GM18907 (cell line): Measurements from ENCODE around the gene C20orf202.

Source experiments
- ATAC-seq: cut with Tn5 transposase; IDR thresholded peaks from one replicate; pipeline ENCODE4 v1.9.1; 2021; ENCODE audit warnings: mild to moderate bottlenecking, moderate library complexity; ENCODE audit not compliant: unreplicated experiment

The C20orf202 gene

DNA sequence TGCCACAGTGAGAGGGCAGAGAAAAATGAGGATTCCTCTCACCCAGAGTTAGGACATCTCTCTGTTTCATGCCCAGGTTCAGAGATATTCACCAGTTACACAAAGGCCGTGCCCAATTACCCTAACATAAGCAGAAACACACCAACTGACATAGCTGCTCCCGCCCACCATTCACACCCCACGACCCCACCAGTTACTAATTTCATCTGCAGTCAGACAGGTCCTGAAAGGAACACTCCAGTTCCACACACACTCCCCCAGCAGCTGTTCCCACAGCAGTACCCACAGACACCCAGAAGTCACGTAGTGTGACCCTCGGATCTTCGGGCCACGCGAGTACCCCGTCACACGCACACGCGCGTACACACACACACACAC lies 19.0 kb upstream of the C20orf202 start:
- no peak for ATAC-seq

- ATAC-seq: no peak
Observed at GRCh38 chr20:1184638-1185315, 18.5 kb upstream of the C20orf202 start, which contains the start of gene TMEM74B. TMEM74B (minus strand) TSS chr20:1184981; CDS start chr20:1183801, 1,180 bp downstream.

DNA sequence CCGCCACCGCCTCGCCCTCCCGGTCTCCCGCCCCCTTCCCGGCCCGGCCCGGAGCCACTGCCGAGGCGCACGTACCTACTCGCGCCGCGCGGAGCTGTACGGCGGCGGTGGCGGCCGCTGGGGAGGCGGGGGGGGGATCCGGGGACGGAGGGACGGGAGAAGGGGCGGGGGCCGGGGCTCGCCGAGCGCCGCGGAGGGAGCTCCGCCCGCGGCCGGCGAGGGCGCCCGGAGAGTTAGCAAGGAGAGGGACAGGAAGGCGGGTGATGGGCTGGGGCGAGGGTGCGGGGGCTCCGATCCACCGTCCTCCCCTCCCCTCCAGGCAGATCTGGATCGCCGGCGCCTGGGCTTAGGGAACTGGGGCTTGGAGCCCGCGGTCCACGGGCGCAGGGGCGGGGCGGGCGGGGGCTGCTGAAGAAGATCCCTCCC lies 17.9 kb upstream of the C20orf202 start:
- ATAC-seq: no peak

- no peak for ATAC-seq
Observed at GRCh38 chr20:1185790-1186334, 17.4 kb upstream of the C20orf202 start.

DNA sequence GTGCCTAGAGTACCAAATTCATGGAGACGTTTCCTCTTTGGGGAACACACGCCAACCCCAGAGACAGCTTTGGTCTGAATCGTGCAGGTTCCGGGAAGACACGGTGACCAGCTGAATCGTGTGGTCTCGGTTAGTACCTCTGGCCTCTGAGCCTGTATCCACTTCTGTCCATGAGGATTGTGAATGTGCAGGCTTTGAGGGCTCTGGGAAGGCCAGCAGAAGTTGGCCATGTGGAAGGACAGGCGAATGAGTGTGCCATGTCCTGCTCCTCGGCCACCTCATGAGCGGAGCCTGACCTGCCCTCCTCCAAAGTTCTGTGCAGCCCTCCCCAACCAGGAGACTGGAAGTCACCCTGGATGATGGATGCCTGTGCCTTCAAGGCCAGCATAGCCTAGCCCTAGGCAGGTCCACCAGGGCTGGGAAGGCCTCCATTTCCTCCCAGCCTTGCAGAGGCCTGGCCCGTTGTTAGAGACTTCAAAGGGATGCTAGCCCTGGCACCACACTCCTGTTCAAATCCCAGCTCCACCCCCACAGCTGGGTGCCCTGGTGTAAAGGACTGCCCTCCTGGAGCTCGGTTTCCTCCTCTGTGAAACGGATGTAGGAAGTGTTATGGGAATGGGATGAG lies 16.8 kb upstream of the C20orf202 start:
- no peak for ATAC-seq

- no peak for ATAC-seq
Observed at GRCh38 chr20:1187605-1188171, 15.6 kb upstream of the C20orf202 start.

- no peak for ATAC-seq
Observed at GRCh38 chr20:1188347-1188746, 14.9 kb upstream of the C20orf202 start.

GRCh38 chr20:1189827-1190226 lies 13.4 kb upstream of the C20orf202 start:
- no peak for ATAC-seq

GRCh38 chr20:1190847-1191246 lies 12.4 kb upstream of the C20orf202 start:
- no peak for ATAC-seq

DNA sequence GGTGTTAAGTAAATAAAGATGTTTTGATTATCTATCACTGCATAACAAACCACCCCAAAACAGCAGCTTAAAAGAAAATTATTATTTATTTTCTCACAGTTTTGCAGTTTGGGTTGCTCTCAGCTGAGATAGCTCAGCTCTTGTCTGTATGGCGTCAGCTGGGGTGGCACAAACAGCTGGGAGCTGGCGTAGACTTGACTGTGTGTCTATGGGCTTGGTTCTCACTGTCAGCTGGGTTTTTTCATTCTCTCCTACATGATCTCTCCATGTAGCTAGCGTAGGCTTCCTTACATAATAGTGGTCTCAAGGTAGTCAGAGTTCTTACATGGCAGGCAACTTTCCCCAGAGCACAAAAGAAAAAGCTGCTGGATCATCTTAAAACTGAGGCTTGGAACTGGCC lies 12.0 kb upstream of the C20orf202 start:
- no peak for ATAC-seq

DNA sequence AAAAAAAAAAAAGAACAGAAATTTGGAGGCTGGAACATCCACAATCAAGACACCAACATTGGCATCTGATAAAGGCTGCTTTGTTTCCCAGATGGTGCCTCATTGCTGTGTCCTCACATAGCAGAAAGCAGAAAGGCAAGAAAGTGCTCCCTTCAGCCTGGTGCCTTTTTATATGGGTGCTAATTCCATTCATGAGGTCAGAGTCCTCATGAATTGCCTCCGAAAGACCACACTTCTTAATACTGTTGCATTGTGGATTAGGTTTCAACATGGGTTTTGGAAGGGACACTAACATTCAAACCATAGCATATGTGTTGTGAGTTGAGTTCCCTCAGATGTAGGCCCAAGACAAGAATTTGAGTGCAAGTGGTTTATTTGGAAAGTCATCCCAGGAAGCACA lies 8.0 kb upstream of the C20orf202 start:
- no peak for ATAC-seq

DNA sequence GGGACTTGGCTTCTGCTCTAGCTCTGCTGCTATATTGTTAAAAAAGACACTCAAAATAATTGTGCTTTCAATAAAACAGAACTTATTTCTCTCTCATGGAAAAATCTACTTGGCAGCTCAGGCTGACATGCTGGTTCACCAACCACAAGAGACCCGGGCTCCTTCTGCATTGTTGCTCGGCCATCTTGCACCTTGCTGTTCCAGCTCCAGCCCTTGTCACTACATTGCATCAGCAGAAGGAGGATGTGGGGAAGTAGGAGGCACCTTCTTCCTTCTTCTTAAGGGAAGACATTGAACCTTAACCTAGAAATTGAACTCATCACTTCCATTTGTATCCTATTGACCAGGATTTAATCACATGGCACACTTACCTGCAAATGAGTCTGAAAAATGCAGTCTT lies 6.6 kb upstream of the C20orf202 start:
- no peak for ATAC-seq

- no peak for ATAC-seq
Observed at GRCh38 chr20:1197801-1198200, 5.5 kb upstream of the C20orf202 start.

DNA sequence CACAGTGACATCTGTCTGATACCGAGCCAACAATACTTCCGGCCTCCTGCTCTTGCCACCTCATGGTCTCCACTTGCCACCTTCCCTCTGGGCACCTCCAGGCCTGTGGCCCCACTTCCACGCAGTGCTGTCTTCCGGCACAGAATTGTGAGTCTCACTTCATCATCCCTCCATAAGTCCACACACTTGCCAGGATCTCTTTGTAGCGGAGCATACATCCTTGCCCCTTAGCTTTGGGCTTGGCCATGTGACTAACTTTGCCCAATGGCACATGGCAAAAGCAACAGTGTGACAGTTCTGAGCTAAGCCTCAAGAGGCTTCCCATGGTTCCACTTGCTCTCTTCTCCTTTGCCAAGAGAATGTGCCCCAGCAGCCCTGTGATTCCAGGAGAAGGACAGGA lies 4.5 kb upstream of the C20orf202 start:
- no peak for ATAC-seq

- no peak for ATAC-seq
Observed at GRCh38 chr20:1199212-1199873, 3.9 kb upstream of the C20orf202 start.

GRCh38 chr20:1199964-1200363 lies 3.3 kb upstream of the C20orf202 start:
- ATAC-seq: no peak

DNA sequence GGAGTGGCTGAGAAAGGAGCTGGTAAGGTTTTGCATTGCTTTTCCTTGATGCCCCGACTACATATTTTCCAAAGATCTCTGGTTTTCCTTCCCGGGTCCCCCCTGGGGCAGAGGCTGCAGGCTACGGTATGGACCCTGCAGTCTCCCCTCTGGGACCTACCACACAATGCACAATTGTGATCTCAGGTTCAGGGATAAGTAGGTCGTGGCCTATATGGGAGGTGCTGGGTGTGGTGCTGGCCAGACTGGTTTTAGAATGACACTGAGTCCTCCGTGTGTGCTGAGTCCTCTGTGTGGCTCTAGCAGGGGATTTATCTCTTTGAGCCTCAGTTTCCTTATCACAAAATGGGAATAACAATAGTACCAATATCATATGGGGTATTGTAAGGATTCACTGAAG lies 376 bp downstream of the C20orf202 start:
- ATAC-seq: no peak

- no peak for ATAC-seq
Observed at GRCh38 chr20:1204113-1204512, 859 bp downstream of the C20orf202 start.

- no peak for ATAC-seq
Observed at GRCh38 chr20:1204576-1204975, 1.3 kb downstream of the C20orf202 start.

DNA sequence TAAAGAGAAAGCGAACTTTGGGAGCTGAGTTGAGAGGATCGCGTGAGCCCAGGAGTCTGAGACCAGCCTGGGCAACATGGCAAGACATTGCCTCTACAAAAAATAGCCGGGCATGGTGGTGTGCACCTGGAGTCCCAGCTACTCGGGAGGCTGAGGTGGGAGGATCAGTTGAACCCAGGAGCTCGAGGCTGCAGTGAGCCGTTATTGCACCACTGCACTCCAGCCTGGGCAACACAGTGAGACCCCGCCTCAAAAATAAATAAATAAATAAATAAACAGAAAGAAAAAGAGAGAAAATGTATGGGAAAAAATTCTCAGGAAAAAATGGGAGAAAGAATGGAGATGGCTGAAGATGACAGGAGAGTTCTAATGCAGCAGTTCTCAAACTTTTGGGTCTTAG lies 2.5 kb downstream of the C20orf202 start:
- ATAC-seq: no peak

- ATAC-seq: no peak
Observed at GRCh38 chr20:1206366-1207148, 3.3 kb downstream of the C20orf202 start.
